Muscle of leg (tissue), 11 donors: ENCODE measurements around the gene PLCB4. TPM values are rescaled to one million over a fixed set of nuclear protein-coding genes. Genes with fewer than 3 reads are reported as not detected.

ENCODE experiments used
- DNase-seq: peaks from one replicate; pipeline ENCODE4 v3.0.0; 2013
- H3K27ac ChIP-seq: one replicate; pipeline ENCODE4 v1.5.1; 2013; ENCODE audit warnings: mild to moderate bottlenecking, low read length, control low read depth
- H3K27me3 ChIP-seq: one replicate; pipeline ENCODE4 v1.6.1; 2013; ENCODE audit warnings: low read length; ENCODE audit not compliant: control insufficient read depth, insufficient read depth
- H3K36me3 ChIP-seq: one replicate; pipeline ENCODE4 v1.6.1; 2013; ENCODE audit warnings: low read length; ENCODE audit not compliant: control insufficient read depth, insufficient read depth
- H3K4me1 ChIP-seq: one replicate; pipeline ENCODE4 v1.6.1; 2013; ENCODE audit warnings: low read length; ENCODE audit not compliant: control insufficient read depth, insufficient read depth
- H3K4me3 ChIP-seq: one replicate; pipeline ENCODE4 v1.5.1; 2013; ENCODE audit warnings: low read length, control low read depth
- H3K9me3 ChIP-seq: replicated peaks from 2 replicates; pipeline ENCODE4 v1.6.1; 2013; ENCODE audit warnings: low read depth, low read length; ENCODE audit not compliant: control insufficient read depth
- WGBS: methylation state at CpG from one replicate; pipeline ENCODE4 v1.1.5; 2013; ENCODE audit warnings: missing lambda C conversion rate; ENCODE audit not compliant: insufficient coverage; 5-methylcytosine and 5-hydroxymethylcytosine counted together
- polyA plus RNA-seq, 8 donors: library from polyadenylated mRNA; unstranded; fragments of 120-200 nt; gene quantifications; one replicate each; pipeline versions ENCODE4 v1.2.1 to v1.2.3, GENCODE V29; 2013; ENCODE audit warnings: inconsistent platforms in 1 of 8, low replicate concordance in 1 of 8; ENCODE audit not compliant: insufficient read length in 8 of 8, insufficient read depth in 1 of 8
- total RNA-seq: library from RNA; stranded (reverse); fragments of 120-200 nt; gene quantifications from one replicate; pipeline ENCODE4 v1.2.4, GENCODE V29; 2013

PLCB4 gene
- total and polyA plus RNA-seq, 9 donors = 3.1 to 5.8 (median 4.3) TPM

DNA sequence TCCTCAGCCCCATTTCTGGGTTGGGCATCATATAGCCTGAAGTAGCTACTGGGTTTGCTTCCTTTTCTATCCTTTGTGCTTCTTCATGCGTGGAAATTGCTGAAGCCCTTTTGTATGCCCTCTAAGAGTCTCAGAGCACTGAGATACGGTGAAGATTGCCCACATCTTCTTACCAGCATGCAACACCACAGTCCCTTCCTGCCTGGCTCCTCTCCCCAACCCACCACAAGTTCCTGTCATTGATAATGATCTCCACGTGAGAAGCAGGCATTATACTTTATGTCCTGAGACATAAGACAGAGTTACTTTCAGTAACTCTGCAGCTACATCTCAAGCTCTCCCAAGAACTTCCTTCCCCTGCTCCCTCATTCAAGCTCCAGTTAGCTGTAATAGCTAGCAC, 15.8 kb upstream of the PLCB4 start:
- 69% methylated on average over 3 of the region's 3 CpGs for WGBS
- DNase-seq = no peak
- Histone ChIP-seq H3K4me3 (no peak overlapping the region), H3K27me3 (no peaks in the 10 kb centered on the region), H3K36me3 (no peaks in the 10 kb centered on the region), H3K9me3 (peaks cover 1% of the 10 kb centered on the region), H3K27ac (no peak overlapping the region), H3K4me1 (no peaks in the 10 kb centered on the region)

DNA sequence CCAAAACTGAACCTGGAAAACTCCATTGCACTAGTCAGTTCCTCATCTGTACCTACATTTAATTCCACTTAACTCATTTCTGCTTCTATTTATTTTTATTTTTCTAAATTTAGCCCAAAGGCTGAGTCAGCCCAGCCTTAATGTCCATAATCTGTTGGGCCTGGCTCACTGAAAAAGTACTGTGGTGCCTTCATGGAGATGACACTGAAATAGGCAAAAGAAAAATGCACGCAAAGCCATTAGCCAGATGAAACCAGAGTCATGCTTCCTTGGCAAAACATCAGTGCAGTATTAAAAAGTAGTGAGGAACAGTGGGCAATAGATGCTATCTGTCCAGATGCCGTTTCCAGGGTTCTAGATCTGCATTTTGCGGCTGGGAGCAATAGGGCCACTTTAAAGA, 14.7 kb upstream of the PLCB4 start:
- H3K36me3 ChIP-seq = no peaks in the 10 kb centered on the region
- no peak overlapping the region for H3K4me3 ChIP-seq
- H3K9me3 ChIP-seq = no peaks in the 10 kb centered on the region
- H3K4me1 ChIP-seq = no peaks in the 10 kb centered on the region
- 100% methylated on average over 1 of the region's 3 CpGs for WGBS
- H3K27me3 ChIP-seq = no peaks in the 10 kb centered on the region
- DNase-seq = no peak
- no peak overlapping the region for H3K27ac ChIP-seq

DNA sequence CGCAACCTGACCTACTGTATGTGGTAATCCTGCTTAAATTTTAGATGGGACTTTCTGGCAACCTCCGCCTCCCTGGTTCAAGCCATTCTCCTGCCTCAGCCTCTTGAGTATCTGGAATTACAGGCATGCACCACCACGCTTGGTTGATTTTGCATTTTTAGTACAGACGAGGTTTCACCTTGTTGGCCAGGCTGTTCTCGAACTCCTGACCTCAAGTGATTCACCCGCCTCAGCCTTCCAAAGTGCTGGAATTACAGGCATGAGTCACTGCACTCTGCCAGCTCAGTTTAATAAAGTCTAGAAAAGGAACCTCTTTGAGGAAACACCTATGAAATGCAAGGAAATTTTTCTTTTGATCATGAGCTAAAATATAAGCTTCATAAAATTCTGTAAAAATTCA, 9.0 kb upstream of the PLCB4 start:
- Histone ChIP-seq H3K27me3 (no peaks in the 10 kb centered on the region), H3K36me3 (no peaks in the 10 kb centered on the region), H3K4me1 (no peaks in the 10 kb centered on the region), H3K27ac (no peak overlapping the region), H3K4me3 (no peak overlapping the region), H3K9me3 (no peaks in the 10 kb centered on the region)
- WGBS = 81% methylated on average over 4 of the region's 6 CpGs
- DNase-seq = no peak

DNA sequence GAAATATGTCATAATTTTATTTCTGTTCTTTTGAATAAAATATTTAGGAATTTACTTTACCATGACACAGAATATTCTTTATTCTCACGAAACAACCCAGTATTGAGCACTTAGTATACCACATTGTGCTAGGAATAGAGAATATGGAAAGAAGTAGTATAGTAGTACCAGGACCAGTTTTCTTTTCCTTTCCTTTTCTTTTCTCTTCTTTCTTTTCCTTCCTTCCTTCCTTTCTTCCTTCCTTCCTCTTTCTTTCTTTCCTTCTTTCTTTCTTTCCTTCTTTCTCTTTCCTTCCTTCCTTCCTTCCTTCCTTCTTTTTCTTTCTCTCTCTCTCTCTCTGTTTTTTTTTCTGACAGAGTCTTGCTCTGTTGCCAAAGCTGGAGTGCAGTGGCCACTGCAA, 7.5 kb upstream of the PLCB4 start:
- no peak for DNase-seq
- WGBS = no CpG with 5 or more reads among the region's 1 CpG
- Histone ChIP-seq H3K9me3 (no peaks in the 10 kb centered on the region), H3K27ac (no peak overlapping the region), H3K36me3 (no peaks in the 10 kb centered on the region), H3K27me3 (no peaks in the 10 kb centered on the region), H3K4me3 (no peak overlapping the region), H3K4me1 (no peaks in the 10 kb centered on the region)

DNA sequence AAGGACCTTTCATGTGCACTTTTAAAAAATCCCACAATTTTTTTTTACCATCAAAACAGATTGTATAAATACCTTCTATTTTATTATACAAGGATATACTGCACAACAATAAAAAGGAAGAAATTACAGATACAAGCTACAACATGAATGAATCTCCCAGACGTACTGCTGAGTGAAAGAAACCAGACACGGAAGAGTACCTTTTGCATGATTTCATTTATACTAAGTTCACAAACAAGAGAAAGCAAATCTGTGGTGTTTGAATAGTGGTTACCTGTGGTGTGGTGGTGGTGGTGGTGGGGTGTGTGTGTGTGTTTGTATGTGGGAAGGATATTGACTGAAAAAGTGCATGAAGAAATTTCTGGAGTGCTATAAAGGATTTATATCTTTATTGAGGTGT, 6.8 kb upstream of the PLCB4 start:
- Histone ChIP-seq H3K27ac (no peak overlapping the region), H3K9me3 (no peaks in the 10 kb centered on the region), H3K36me3 (no peaks in the 10 kb centered on the region), H3K27me3 (no peaks in the 10 kb centered on the region), H3K4me1 (peaks cover under 1% of the 10 kb centered on the region), H3K4me3 (no peak overlapping the region)
- WGBS = no CpG with 5 or more reads among the region's 2 CpGs
- no peak for DNase-seq

DNA sequence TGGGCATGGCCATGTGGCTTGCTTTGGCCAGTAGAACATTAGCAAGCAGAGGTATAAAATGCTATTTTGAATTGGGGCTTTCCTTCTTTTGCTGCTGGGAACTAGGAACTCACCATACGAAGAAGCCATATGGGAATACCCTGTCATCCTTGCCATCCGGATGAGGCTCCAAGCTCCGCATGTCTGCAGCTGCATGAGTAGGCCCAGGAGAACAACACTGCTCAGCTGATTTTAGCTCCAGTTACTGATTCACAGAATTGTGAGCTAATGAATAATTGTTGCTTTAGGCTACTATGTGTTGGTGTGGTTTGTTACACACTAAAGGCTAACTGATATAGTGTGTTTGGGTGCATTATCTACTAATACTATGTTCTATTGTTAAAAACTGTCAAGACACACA, 2.7 kb upstream of the PLCB4 start:
- 60% methylated on average over 1 of the region's 3 CpGs for WGBS
- DNase-seq = peak; percentile 42
- no peak overlapping the region for H3K27ac ChIP-seq

DNA sequence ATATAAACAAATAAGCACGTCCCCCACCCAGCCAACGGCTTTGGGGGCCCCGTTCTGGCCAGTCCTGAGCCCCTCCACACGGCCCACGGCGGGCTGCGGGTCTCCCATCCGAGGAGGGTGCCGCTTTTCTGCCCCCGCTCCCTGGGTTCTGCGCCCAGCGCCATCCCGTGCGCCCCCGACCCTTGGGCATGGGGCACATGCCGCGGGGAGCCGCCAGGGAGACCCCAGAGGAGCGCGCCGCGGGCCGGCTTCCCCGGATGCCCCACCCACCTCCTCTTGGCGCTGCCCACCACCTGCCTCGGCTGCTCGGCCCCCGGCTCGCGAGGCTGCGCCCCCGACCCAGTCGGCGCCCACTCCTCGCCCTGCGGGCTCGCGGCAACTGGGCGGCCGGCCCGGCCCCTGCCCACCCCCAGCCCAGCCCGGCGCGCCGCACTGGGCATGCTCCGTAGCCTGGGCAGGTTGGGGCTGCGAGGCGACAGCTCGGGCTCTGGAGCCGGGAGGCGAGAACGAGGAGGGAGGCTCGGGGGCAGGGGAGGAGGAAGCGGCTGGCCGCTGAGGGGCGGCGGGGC, 570 bp upstream of the PLCB4 start:
- WGBS = under 1% methylated on average over 54 of the region's 57 CpGs
- DNase-seq = peak; percentile 70
- peaks cover 7% of the 10 kb centered on the region for H3K27me3 ChIP-seq
- H3K27ac ChIP-seq = peak overlapping the region; percentile 82
- H3K9me3 ChIP-seq = no peaks in the 10 kb centered on the region
- H3K4me3 ChIP-seq = peak overlapping the region; percentile 58
- peaks cover 5% of the 10 kb centered on the region for H3K4me1 ChIP-seq
- no peaks in the 10 kb centered on the region for H3K36me3 ChIP-seq

More for the DNA sequence above, 2.7 kb upstream of the PLCB4 start:
- no peak overlapping the region for H3K4me3 ChIP-seq
- no peaks in the 10 kb centered on the region for H3K9me3 ChIP-seq
- H3K36me3 ChIP-seq = no peaks in the 10 kb centered on the region
- peaks cover 7% of the 10 kb centered on the region for H3K27me3 ChIP-seq
- peaks cover 5% of the 10 kb centered on the region for H3K4me1 ChIP-seq

DNA sequence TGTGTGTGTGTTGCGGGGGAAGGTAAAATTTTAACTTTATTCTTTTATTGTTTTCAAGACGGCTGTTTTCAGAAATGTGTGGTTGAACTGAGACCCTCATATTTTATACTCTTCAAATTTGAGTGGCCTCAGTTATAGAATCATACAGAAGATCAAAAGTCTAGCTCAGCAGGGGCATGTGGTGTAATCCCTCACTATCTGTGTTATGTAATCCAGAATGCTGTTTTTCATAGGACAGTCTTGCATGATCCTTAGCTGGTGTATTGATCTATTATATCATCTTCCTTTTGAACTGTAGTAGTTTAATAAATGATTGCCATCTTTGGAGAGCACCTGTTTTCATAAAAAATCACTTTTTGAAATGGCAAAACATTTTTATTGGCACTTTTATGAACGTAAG, 1.4 kb downstream of the PLCB4 start:
- peaks cover 7% of the 10 kb centered on the region for H3K27me3 ChIP-seq
- no peak for DNase-seq
- H3K27ac ChIP-seq = no peak overlapping the region
- WGBS = no CpG with 5 or more reads among the region's 3 CpGs
- no peak overlapping the region for H3K4me3 ChIP-seq
- H3K36me3 ChIP-seq = no peaks in the 10 kb centered on the region
- H3K4me1 ChIP-seq = peaks cover 5% of the 10 kb centered on the region
- H3K9me3 ChIP-seq = no peaks in the 10 kb centered on the region

DNA sequence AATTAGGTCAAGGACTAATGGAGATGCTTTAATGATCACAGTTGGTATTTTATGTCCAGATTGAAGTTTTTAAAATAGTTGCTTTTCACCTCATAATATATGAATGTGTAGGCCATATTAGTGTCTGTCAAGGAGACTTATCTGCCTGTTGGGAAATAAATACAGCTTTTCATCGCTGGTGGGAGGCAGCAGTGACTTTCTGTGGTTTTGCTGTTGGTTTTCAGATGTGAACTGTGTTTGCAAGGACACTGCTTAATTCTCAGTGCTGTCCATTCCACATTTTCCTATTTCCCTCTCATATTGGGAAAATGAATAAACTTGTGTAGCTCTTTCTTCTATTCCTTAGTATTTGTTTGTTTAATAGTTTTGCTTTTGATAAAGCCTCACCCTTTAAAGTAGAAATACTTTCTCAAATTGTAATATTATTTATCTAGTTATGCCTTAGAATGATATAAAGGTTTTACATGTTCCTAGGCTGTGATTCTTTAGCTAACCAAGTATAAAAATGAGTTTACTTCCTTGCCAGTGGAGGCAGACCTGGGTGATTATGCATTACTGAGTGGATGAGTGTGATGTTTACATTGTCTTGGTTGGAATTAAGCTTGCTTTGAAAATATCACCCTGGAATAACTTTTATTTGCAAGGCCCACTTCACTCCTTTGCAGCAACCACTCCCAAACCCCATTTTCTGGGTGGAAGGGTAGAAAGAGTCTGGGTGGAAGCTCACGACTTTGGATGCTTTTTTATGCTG, 3.3 kb downstream of the PLCB4 start:
- Histone ChIP-seq H3K27me3 (peaks cover 7% of the 10 kb centered on the region), H3K9me3 (no peaks in the 10 kb centered on the region), H3K36me3 (no peaks in the 10 kb centered on the region), H3K27ac (no peak overlapping the region), H3K4me3 (no peak overlapping the region), H3K4me1 (peaks cover 4% of the 10 kb centered on the region)
- no peak for DNase-seq
- no CpG with 5 or more reads among the region's 2 CpGs for WGBS

DNA sequence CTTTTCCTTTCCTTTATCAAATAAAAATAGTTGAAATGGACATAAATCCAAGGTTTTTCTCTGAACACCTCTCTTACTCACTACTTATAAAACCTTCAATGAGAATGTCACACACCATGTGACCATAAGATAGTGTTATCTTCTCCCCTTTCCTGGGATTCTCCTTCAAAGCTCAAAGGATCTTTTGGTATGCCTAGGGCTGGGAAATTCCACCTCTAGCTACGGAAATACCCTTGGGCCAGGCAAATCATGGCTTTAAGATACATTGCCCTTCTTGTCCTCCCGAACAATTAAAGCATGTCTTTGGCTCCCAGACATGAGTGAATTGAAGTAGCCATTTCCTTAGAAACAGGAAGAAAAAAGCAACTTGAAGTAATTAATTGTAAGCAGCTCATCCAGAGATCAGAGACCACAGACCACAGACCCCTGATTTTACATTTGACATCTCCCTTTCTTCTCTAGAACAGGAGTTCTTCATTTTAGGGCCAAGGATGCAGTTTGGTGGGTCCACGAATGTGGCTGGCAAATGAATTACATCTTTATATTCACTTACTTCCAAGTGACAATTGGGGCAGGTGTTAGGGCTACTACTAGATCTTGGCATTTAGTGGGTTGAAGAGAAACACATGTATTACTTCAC, 4.1 kb downstream of the PLCB4 start:
- no peak overlapping the region for H3K4me3 ChIP-seq
- no peaks in the 10 kb centered on the region for H3K4me1 ChIP-seq
- H3K27me3 ChIP-seq = peaks cover 5% of the 10 kb centered on the region
- no CpG with 5 or more reads among the region's 3 CpGs for WGBS
- no peaks in the 10 kb centered on the region for H3K36me3 ChIP-seq
- no peak overlapping the region for H3K27ac ChIP-seq
- DNase-seq = no peak
- H3K9me3 ChIP-seq = no peaks in the 10 kb centered on the region
